ENCODE data around the gene CDC42EP2.

The CDC42EP2 gene

GRCh38 chr11:65298131-65298535 lies 16.5 kb upstream of the CDC42EP2 start:
- no peak for DNase-seq (ENCODE audit: low read depth)

- no peak for DNase-seq (ENCODE audit: low read depth)
Measured at GRCh38 chr11:65298655-65299179, 15.9 kb upstream of the CDC42EP2 start.

GRCh38 chr11:65300621-65301275 lies 13.9 kb upstream of the CDC42EP2 start:
- DNase-seq (ENCODE audit: low read depth), result no peak

- no peak for DNase-seq (ENCODE audit: low read depth)
Measured at GRCh38 chr11:65301491-65302329, 13.0 kb upstream of the CDC42EP2 start.

- DNase-seq (ENCODE audit: low read depth), result no peak
Measured at GRCh38 chr11:65303555-65303954, 11.1 kb upstream of the CDC42EP2 start.

GRCh38 chr11:65304110-65304509 lies 10.6 kb upstream of the CDC42EP2 start:
- DNase-seq (ENCODE audit: low read depth), result no peak

GRCh38 chr11:65304613-65305012 lies 10.1 kb upstream of the CDC42EP2 start:
- no peak for DNase-seq (ENCODE audit: low read depth)

GRCh38 chr11:65305501-65306268 lies 9.0 kb upstream of the CDC42EP2 start:
- no peak for DNase-seq (ENCODE audit: low read depth)

GRCh38 chr11:65307298-65308229 lies 7.1 kb upstream of the CDC42EP2 start:
- no peak for DNase-seq (ENCODE audit: low read depth)

GRCh38 chr11:65308281-65308891 lies 6.3 kb upstream of the CDC42EP2 start:
- no peak for DNase-seq (ENCODE audit: low read depth)

GRCh38 chr11:65309006-65309405 lies 5.7 kb upstream of the CDC42EP2 start:
- no peak for DNase-seq (ENCODE audit: low read depth)

GRCh38 chr11:65310215-65310614 lies 4.5 kb upstream of the CDC42EP2 start:
- DNase-seq (ENCODE audit: low read depth), result no peak

GRCh38 chr11:65310736-65311135 lies 3.9 kb upstream of the CDC42EP2 start:
- DNase-seq (ENCODE audit: low read depth), result no peak

- DNase-seq (ENCODE audit: low read depth), result no peak
Measured at GRCh38 chr11:65311170-65311678, 3.4 kb upstream of the CDC42EP2 start.

GRCh38 chr11:65315204-65315865 lies 669 bp downstream of the CDC42EP2 start:
- peak; percentile 71 for DNase-seq (ENCODE audit: low read depth)

GRCh38 chr11:65315866-65316226 lies 1.2 kb downstream of the CDC42EP2 start:
- DNase-seq (ENCODE audit: low read depth), result no peak

- DNase-seq (ENCODE audit: low read depth), result no peak
Measured at GRCh38 chr11:65316227-65317024, 1.8 kb downstream of the CDC42EP2 start.

- no peak for DNase-seq (ENCODE audit: low read depth)
Measured at GRCh38 chr11:65317025-65317786, 2.5 kb downstream of the CDC42EP2 start.

Data from stimulated activated CD8-positive, alpha-beta memory T cell treated with anti-CD3 and anti-CD28 coated beads, Interleukin-7, amount 100 ng/mL, for 24 hours (primary cell).